PC-3 (cell line): ENCODE data around the gene TRUB1. TPM values are rescaled to one million over a fixed set of nuclear protein-coding genes. Genes with fewer than 3 reads are reported as not detected.

Source experiments
- ATAC-seq: fragments of 200-7000 bp; cut with Tn5 transposase; 2 replicates; pipeline ENCODE4 v1.9.1; 2020; ENCODE audit warnings: mild to moderate bottlenecking, moderate library complexity
- BruUV-seq: library from RNA; stranded (reverse); fragments of 400-500 nt; replicated peaks from 2 replicates; lab custom pipeline; 2021; lab: Mats Ljungman, UMichigan
- CTCF ChIA-PET: fragments of 300-600 bp; sonication (Branson Sonifier 250); formaldehyde crosslinking; loops from one replicate; lab custom pipeline; 2022; ENCODE audit warnings: antibody characterized with exemption; lab: Charles Lee
- POLR2A ChIA-PET: fragments of 300-600 bp; sonication (Branson Sonifier 250); formaldehyde crosslinking; loops from one replicate; lab custom pipeline; 2022; ENCODE audit warnings: antibody characterized with exemption; ENCODE audit not compliant: unreplicated experiment; lab: Charles Lee
- DNase-seq: peaks from one replicate; pipeline ENCODE4 v3.0.0-alpha.2; 2015
- H2AFZ ChIP-seq: fragments of 300-600 bp; sonication (generic); 2 replicates; pipeline ENCODE4 v1.6.0; 2016; ENCODE audit warnings: antibody characterized with exemption, low read length
- H3F3A ChIP-seq: fragments of 300-600 bp; sonication (generic); one replicate; pipeline ENCODE4 v1.6.0; 2017; ENCODE audit warnings: antibody characterized with exemption, low read length, control low read depth, mild to moderate bottlenecking; ENCODE audit not compliant: unreplicated experiment
- H3K27ac ChIP-seq: fragments of 300-600 bp; sonication (generic); 2 replicates; pipeline ENCODE4 v1.5.1; 2016; ENCODE audit warnings: mild to moderate bottlenecking, low read length
- H3K27me3 ChIP-seq: fragments of 300-600 bp; sonication (generic); 2 replicates; pipeline ENCODE4 v1.6.1; 2016; ENCODE audit warnings: low read length, mixed read lengths
- H3K36me3 ChIP-seq: fragments of 300-600 bp; sonication (generic); 2 replicates; pipeline ENCODE4 v1.6.1; 2016; ENCODE audit warnings: low read depth, mixed run types, low read length, mixed read lengths
- H3K4me1 ChIP-seq: fragments of 300-600 bp; sonication (generic); 2 replicates; pipeline ENCODE4 v1.5.1; 2016; ENCODE audit warnings: low read length; ENCODE audit not compliant: insufficient read depth
- H3K4me2 ChIP-seq: fragments of 300-600 bp; sonication (generic); 2 replicates; pipeline ENCODE4 v1.6.0; 2016; ENCODE audit warnings: low read length
- H3K4me3 ChIP-seq: fragments of 300-600 bp; sonication (generic); 2 replicates; pipeline ENCODE4 v1.5.1; 2016; ENCODE audit warnings: mild to moderate bottlenecking, low read length, mixed read lengths
- H3K79me2 ChIP-seq: fragments of 300-600 bp; sonication (generic); 2 replicates; pipeline ENCODE4 v1.6.1; 2017; ENCODE audit warnings: low read length, mixed read lengths
- H3K9ac ChIP-seq: fragments of 300-600 bp; sonication (generic); 2 replicates; pipeline ENCODE4 v1.6.0; 2016; ENCODE audit warnings: mild to moderate bottlenecking, low read length
- H3K9me2 ChIP-seq: fragments of 300-600 bp; sonication (generic); replicated peaks from 2 replicates; pipeline ENCODE4 v1.6.1; 2016; ENCODE audit warnings: mixed run types, low read length, mixed read lengths
- H3K9me3 ChIP-seq: fragments of 300-600 bp; sonication (generic); 2 replicates; pipeline ENCODE4 v1.6.1; 2016; ENCODE audit warnings: low read length, mixed read lengths
- H4K20me1 ChIP-seq: fragments of 300-600 bp; sonication (generic); 2 replicates; pipeline ENCODE4 v1.6.1; 2016; ENCODE audit warnings: low read length, mixed read lengths
- CTCF ChIP-seq: fragments of 300-600 bp; sonication (generic); conservative IDR thresholded peaks from 2 replicates; pipeline ENCODE4 v1.5.1; 2017; ENCODE audit warnings: antibody characterized with exemption, low read depth, mild to moderate bottlenecking, low read length
- EZH2 ChIP-seq: fragments of 300-600 bp; sonication (generic); IDR thresholded peaks from one replicate; pipeline ENCODE4 v1.6.1; 2017; ENCODE audit warnings: antibody characterized with exemption, mild to moderate bottlenecking, low read length; ENCODE audit not compliant: unreplicated experiment
- EZH2phosphoT487 ChIP-seq: fragments of 300-600 bp; sonication (generic); IDR thresholded peaks from 2 replicates; pipeline ENCODE4 v1.6.1; 2018; ENCODE audit warnings: mild to moderate bottlenecking, antibody characterized with exemption, low read length, borderline replicate concordance
- intact Hi-C: fragments of 100-400 bp; cut with micrococcal nuclease; formaldehyde crosslinking; loops from 2 replicates; pipeline ENCODE4 v1.9.0; 2023
- total RNA-seq: library from RNA; depleted of rRNA; stranded (reverse); fragments of >200 nt; gene quantifications from 2 replicates; pipeline ENCODE4 v1.2.3, GENCODE V29; 2014

The TRUB1 gene
- total RNA-seq, 1 experiment from 2014 or later: 28.0 TPM

GRCh38 chr10:114953047-114953446 lies 15.1 kb downstream of the TRUB1 start:
- Histone ChIP-seq H2AFZ (no peak overlapping the region), H3K4me1 (no peaks in the 10 kb centered on the region), H3K27me3 (no peaks in the 10 kb centered on the region), H3F3A (no peaks in the 10 kb centered on the region), H3K9me2 (no peaks in the 10 kb centered on the region), H3K79me2 (peaks cover 23% of the 10 kb centered on the region), H3K36me3 (no peaks in the 10 kb centered on the region), H3K4me3 (no peak overlapping the region), H3K27ac (no peak overlapping the region), H3K4me2 (no peak overlapping the region), H3K9ac (no peak overlapping the region), H4K20me1 (no peaks in the 10 kb centered on the region), H3K9me3 (no peaks in the 10 kb centered on the region)
- no TSS peak for BruUV-seq
- ChIA-PET CTCF (no interaction called here), POLR2A (no interaction called here)
- no peak for TF ChIP-seq EZH2
- TF ChIP-seq CTCF: no peak
- TF ChIP-seq EZH2phosphoT487: no peak
- DNase-seq (no peak), ATAC-seq (no peak)
- intact Hi-C loops: no loop called here

- Histone ChIP-seq H3K9me2 (no peaks in the 10 kb centered on the region), H2AFZ (no peak overlapping the region), H3K9me3 (no peaks in the 10 kb centered on the region), H3K27me3 (no peaks in the 10 kb centered on the region), H3K36me3 (no peaks in the 10 kb centered on the region), H3K4me2 (no peak overlapping the region), H3K4me3 (no peak overlapping the region), H3K4me1 (no peaks in the 10 kb centered on the region), H3F3A (no peaks in the 10 kb centered on the region), H3K27ac (no peak overlapping the region), H3K79me2 (no peaks in the 10 kb centered on the region), H4K20me1 (no peaks in the 10 kb centered on the region), H3K9ac (no peak overlapping the region)
- DNase-seq: no peak
- ChIA-PET CTCF (no interaction called here), POLR2A (no interaction called here)
- intact Hi-C loops: no loop called here
- no peak for ATAC-seq
- no TSS peak for BruUV-seq
- TF ChIP-seq EZH2phosphoT487: no peak
- no peak for TF ChIP-seq EZH2
- TF ChIP-seq CTCF: no peak
These were observed 18.0 kb downstream of the TRUB1 start for GRCh38 chr10:114955984-114956383.

GRCh38 chr10:114956466-114956865 lies 18.5 kb downstream of the TRUB1 start:
- Histone ChIP-seq H3K79me2 (no peaks in the 10 kb centered on the region), H3K36me3 (no peaks in the 10 kb centered on the region), H3F3A (no peaks in the 10 kb centered on the region), H3K9ac (no peak overlapping the region), H2AFZ (no peak overlapping the region), H3K4me1 (no peaks in the 10 kb centered on the region), H3K9me3 (no peaks in the 10 kb centered on the region), H4K20me1 (no peaks in the 10 kb centered on the region), H3K9me2 (no peaks in the 10 kb centered on the region), H3K4me2 (no peak overlapping the region), H3K4me3 (no peak overlapping the region), H3K27ac (no peak overlapping the region), H3K27me3 (no peaks in the 10 kb centered on the region)
- intact Hi-C loops: no loop called here
- no TSS peak for BruUV-seq
- DNase-seq: no peak
- ATAC-seq: no peak
- TF ChIP-seq EZH2 (no peak), EZH2phosphoT487 (no peak), CTCF (no peak)
- ChIA-PET POLR2A (no interaction called here), CTCF (no interaction called here)
